GM23248 (cell line): Measurements from ENCODE around the gene STT3A. TPM values are rescaled to one million over a fixed set of nuclear protein-coding genes. Genes with fewer than 3 reads are reported as not detected.

Experiments used
- DNase-seq: peaks from one replicate; pipeline ENCODE4 v3.0.0-alpha.2; 2015
- H2AFZ ChIP-seq: fragments of 200-600 bp; sonication (generic); 2 replicates; pipeline ENCODE4 v1.6.1; 2016; ENCODE audit warnings: antibody characterized with exemption
- H3F3A ChIP-seq: fragments of 200-600 bp; sonication (generic); 2 replicates; pipeline ENCODE4 v1.6.1; 2016; ENCODE audit warnings: mild to moderate bottlenecking, antibody characterized with exemption, mixed run types; ENCODE audit not compliant: insufficient read depth
- H3K27ac ChIP-seq: fragments of 200-600 bp; sonication (generic); 2 replicates; pipeline ENCODE4 v1.5.1; 2016; ENCODE audit warnings: mild to moderate bottlenecking
- H3K27me3 ChIP-seq: fragments of 200-600 bp; sonication (generic); replicated peaks from 2 replicates; pipeline ENCODE4 v1.6.1; 2016; ENCODE audit warnings: mild to moderate bottlenecking; ENCODE audit not compliant: insufficient read depth
- H3K36me3 ChIP-seq: fragments of 200-600 bp; sonication (generic); 2 replicates; pipeline ENCODE4 v1.6.1; 2016; ENCODE audit warnings: low read depth, mild to moderate bottlenecking
- H3K4me1 ChIP-seq: fragments of 200-600 bp; sonication (generic); 2 replicates; pipeline ENCODE4 v1.6.1; 2016; ENCODE audit warnings: mild to moderate bottlenecking; ENCODE audit not compliant: insufficient read depth
- H3K4me2 ChIP-seq: fragments of 200-600 bp; sonication (generic); one replicate; pipeline ENCODE4 v1.6.1; 2016; ENCODE audit warnings: mild to moderate bottlenecking; ENCODE audit not compliant: unreplicated experiment
- H3K4me3 ChIP-seq: fragments of 200-600 bp; sonication (generic); 2 replicates; pipeline ENCODE4 v1.5.1; 2016; ENCODE audit warnings: mild to moderate bottlenecking
- H3K79me2 ChIP-seq: fragments of 200-600 bp; sonication (generic); 2 replicates; pipeline ENCODE4 v1.6.1; 2016; ENCODE audit warnings: mild to moderate bottlenecking; ENCODE audit not compliant: insufficient read depth
- H3K9ac ChIP-seq: fragments of 200-600 bp; sonication (generic); 2 replicates; pipeline ENCODE4 v1.6.1; 2016; ENCODE audit warnings: mild to moderate bottlenecking
- H3K9me2 ChIP-seq: fragments of 200-600 bp; sonication (generic); 2 replicates; pipeline ENCODE4 v1.6.1; 2016; ENCODE audit warnings: mixed run types, mild to moderate bottlenecking, moderate library complexity; ENCODE audit not compliant: insufficient read depth
- H3K9me3 ChIP-seq: fragments of 200-600 bp; sonication (generic); one replicate; pipeline ENCODE4 v1.6.1; 2017; ENCODE audit warnings: low read depth
- H4K20me1 ChIP-seq: fragments of 200-600 bp; sonication (generic); 2 replicates; pipeline ENCODE4 v1.6.0; 2016; ENCODE audit not compliant: insufficient read depth
- EZH2 ChIP-seq: fragments of 200-600 bp; sonication (generic); IDR thresholded peaks from 2 replicates; pipeline ENCODE4 v1.6.1; 2018; ENCODE audit warnings: antibody characterized with exemption, mild to moderate bottlenecking; ENCODE audit not compliant: insufficient read depth, poor library complexity, severe bottlenecking
- EZH2phosphoT487 ChIP-seq: fragments of 200-600 bp; sonication (generic); IDR thresholded peaks from 2 replicates; pipeline ENCODE4 v1.6.1; 2018; ENCODE audit warnings: antibody characterized with exemption, moderate library complexity, mild to moderate bottlenecking, low read depth; ENCODE audit not compliant: insufficient read depth
- WGBS, 2 experiments: methylation state at CpG; one replicate each; pipeline ENCODE4 v1.1.6; 2015 to 2017; ENCODE audit warnings: low lambda C conversion rate in 2 of 2, low coverage in 1 of 2; ENCODE audit errors: missing lambda C conversion rate in 2 of 2; 5-methylcytosine and 5-hydroxymethylcytosine counted together
- in situ Hi-C: fragments of 300-500 bp; cut with MboI; formaldehyde crosslinking; loops from 2 replicates; pipeline ENCODE4 v1.15.0; 2020
- polyA plus RNA-seq: library from polyadenylated mRNA; unstranded; fragments of >200 nt; fragmentation: Nextera tagmentation; extraction: Ambion mirVana; gene quantifications from 2 replicates; pipeline ENCODE4 v1.2.1, GENCODE V29; 2016
- total RNA-seq: library from RNA; depleted of rRNA; stranded (reverse); fragments of >200 nt; shearing (Covaris generic); gene quantifications from 2 replicates; pipeline ENCODE4 v1.2.3, GENCODE V29; 2014

The STT3A gene
- total and polyA plus RNA-seq, 2 experiments from 2014 or later, result 245 to 289 TPM

DNA sequence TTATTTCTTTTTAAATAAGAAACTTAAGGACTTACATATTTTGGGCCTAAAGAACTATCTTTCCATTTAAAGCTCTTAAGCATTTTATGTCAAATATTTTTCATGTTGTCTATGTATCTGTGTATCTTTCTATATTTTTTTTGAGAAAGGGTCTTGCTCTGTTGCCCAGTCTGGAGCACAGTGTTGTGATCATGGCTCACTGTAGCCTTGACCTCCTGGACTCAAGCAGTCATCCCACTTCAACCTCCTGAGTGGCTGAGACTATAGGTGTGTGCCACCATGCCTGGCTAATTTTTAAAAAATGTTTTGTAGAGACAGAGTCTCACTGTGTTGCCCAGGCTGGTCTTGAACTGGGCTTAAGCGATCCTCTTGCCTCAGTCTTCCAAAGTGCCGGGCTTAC, 8.0 kb downstream of the STT3A start:
- WGBS, 2 experiments, result 78 to 85% methylated on average over 2 of the region's 2 CpGs
- Histone ChIP-seq H4K20me1 (no peaks in the 10 kb centered on the region), H3K4me2 (no peak overlapping the region), H3K4me1 (peaks cover 11% of the 10 kb centered on the region; the same call in 1 of the 2 replicates), H3K4me3 (no peak overlapping the region), H3F3A (0 out of 2 replicates have a peak, but pooled peaks cover 8% of the 10 kb centered on the region), H3K36me3 (peaks cover 79% of the 10 kb centered on the region), H2AFZ (no peak overlapping the region), H3K9me3 (no peaks in the 10 kb centered on the region), H3K9ac (no peak overlapping the region), H3K79me2 (peaks cover 85% of the 10 kb centered on the region), H3K27me3 (no peaks in the 10 kb centered on the region), H3K27ac (no peak overlapping the region), H3K9me2 (no peaks in the 10 kb centered on the region)
- in situ Hi-C loops, result no loop called here
- DNase-seq, result no peak
- no peak for TF ChIP-seq EZH2phosphoT487
- TF ChIP-seq EZH2, result no peak

DNA sequence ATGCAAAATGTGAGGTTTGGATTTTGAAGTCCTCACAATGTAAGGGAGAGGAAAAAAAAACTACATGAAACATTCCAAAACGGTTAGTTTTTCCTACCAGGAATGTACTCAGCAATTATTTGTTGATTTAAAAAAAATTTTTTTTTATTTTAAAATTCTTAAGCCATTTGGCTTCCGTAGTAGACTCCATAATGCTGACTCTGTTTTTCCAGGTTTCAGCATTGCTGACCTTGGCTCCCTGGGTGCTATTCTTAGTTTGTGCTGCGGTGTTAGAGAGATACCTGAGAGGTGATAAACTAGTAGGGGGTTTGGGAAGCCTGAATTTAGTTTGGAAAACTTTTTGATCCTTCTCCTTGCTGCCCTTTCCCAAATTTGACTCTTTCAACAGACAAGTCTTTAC, 10.6 kb downstream of the STT3A start:
- Histone ChIP-seq H4K20me1 (no peaks in the 10 kb centered on the region), H3K27ac (0 out of 2 replicates have a peak overlapping the region, but pooled peaks have one; percentile 5), H3K27me3 (no peaks in the 10 kb centered on the region), H3K9me3 (no peaks in the 10 kb centered on the region), H3K9ac (no peak overlapping the region), H2AFZ (no peak overlapping the region), H3F3A (0 out of 2 replicates have a peak, but pooled peaks cover 3% of the 10 kb centered on the region), H3K79me2 (peaks cover 69% of the 10 kb centered on the region), H3K4me1 (peaks cover 11% of the 10 kb centered on the region; the same call in 1 of the 2 replicates), H3K4me2 (no peak overlapping the region), H3K36me3 (peaks cover 87% of the 10 kb centered on the region), H3K9me2 (no peaks in the 10 kb centered on the region), H3K4me3 (no peak overlapping the region)
- TF ChIP-seq EZH2 (no peak), EZH2phosphoT487 (no peak)
- DNase-seq, result peak; percentile 40
- in situ Hi-C loops, result no loop called here
- 75 to 76% methylated on average over 3 of the region's 3 CpGs for WGBS, 2 experiments

DNA sequence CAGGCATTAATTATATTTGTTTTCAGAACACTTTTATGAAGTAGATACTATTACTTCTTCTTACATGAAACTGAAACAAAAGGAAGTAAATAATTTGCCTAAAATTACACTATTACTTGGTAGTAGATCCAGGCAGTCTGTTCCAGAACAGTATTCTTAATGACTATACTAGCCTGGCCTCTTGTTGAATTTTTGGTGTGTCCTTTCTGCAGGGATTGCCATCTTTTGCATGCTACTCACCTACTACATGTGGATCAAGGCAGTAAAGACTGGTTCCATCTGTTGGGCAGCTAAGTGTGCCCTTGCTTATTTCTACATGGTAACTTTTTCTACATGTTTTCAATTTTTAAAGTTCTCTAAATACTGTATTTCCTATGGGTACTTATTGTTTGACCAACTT, 12.8 kb downstream of the STT3A start:
- no peaks in the 10 kb centered on the region for H3K9me2 ChIP-seq
- no peaks in the 10 kb centered on the region for H4K20me1 ChIP-seq
- TF ChIP-seq EZH2, result no peak
- TF ChIP-seq EZH2phosphoT487, result no peak
- no peaks in the 10 kb centered on the region for H3K27me3 ChIP-seq
- no peak overlapping the region for H2AFZ ChIP-seq
- in situ Hi-C loops, result no loop called here
- peaks cover 11% of the 10 kb centered on the region; the same call in 1 of the 2 replicates for H3K4me1 ChIP-seq
- H3K36me3 ChIP-seq, result peaks cover 91% of the 10 kb centered on the region
- no peaks in the 10 kb centered on the region for H3F3A ChIP-seq
- no peaks in the 10 kb centered on the region for H3K9me3 ChIP-seq
- DNase-seq, result no peak
- peaks cover 57% of the 10 kb centered on the region for H3K79me2 ChIP-seq
- H3K9ac ChIP-seq, result no peak overlapping the region
- no peak overlapping the region for H3K27ac ChIP-seq
- H3K4me3 ChIP-seq, result no peak overlapping the region
- no peak overlapping the region for H3K4me2 ChIP-seq

DNA sequence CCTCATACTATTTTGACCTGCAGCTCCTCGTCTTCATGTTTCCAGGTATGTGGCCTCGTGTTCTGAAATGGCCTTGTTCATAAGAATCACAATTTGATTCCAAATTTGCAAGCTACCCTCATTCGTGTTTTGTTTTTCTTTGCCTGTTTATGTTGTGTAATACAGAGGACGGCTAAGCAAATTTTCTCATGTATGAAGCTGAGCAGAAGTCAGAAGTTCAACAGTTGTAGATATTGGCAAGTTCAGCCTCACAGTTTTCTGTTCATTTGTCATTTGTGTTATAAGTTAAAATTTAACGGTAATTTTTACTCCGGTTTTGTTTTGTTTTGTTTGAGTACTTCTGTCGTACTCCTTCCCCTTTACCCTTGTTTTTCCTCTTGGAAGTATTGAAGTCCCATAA, 16.9 kb downstream of the STT3A start:
- Histone ChIP-seq H3F3A (no peaks in the 10 kb centered on the region), H3K27ac (no peak overlapping the region), H3K9me2 (no peaks in the 10 kb centered on the region), H3K36me3 (peaks cover 90% of the 10 kb centered on the region), H3K9me3 (no peaks in the 10 kb centered on the region), H4K20me1 (no peaks in the 10 kb centered on the region), H3K27me3 (no peaks in the 10 kb centered on the region), H3K79me2 (peaks cover 26% of the 10 kb centered on the region), H3K4me1 (no peaks in the 10 kb centered on the region), H2AFZ (no peak overlapping the region), H3K4me2 (no peak overlapping the region), H3K4me3 (no peak overlapping the region), H3K9ac (no peak overlapping the region)
- TF ChIP-seq EZH2phosphoT487, result no peak
- 73 to 74% methylated on average over 7 of the region's 7 CpGs for WGBS, 2 experiments
- no peak for DNase-seq
- in situ Hi-C loops, result no loop called here

DNA sequence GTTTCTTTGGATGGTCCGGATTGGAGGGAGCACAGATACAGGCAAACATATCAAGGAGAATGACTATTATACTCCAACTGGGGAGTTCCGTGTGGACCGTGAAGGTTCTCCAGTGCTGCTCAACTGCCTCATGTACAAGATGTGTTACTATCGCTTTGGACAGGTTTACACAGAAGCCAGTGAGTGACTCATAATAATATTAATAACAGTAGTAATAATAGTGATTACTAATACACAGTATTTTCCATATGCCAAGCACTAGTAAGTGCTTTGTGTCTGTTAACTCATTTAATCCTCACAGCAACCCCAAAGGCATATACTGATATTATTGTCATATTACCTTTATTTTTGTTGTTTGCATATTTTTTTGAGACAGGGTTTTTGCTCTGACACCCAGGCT, 25.7 kb downstream of the STT3A start:
- DNase-seq, result no peak
- 81 to 92% methylated on average over 4 of the region's 4 CpGs for WGBS, 2 experiments
- H3K9me3 ChIP-seq, result no peaks in the 10 kb centered on the region
- no peak overlapping the region for H3K9ac ChIP-seq
- H3K27ac ChIP-seq, result no peak overlapping the region
- H3K4me1 ChIP-seq, result peaks cover 10% of the 10 kb centered on the region
- in situ Hi-C loops, result no loop called here
- H3K4me3 ChIP-seq, result no peak overlapping the region
- no peaks in the 10 kb centered on the region for H4K20me1 ChIP-seq
- no peaks in the 10 kb centered on the region for H3K9me2 ChIP-seq
- peaks cover 33% of the 10 kb centered on the region for H3F3A ChIP-seq
- TF ChIP-seq EZH2phosphoT487 (no peak), EZH2 (no peak)
- peaks cover 70% of the 10 kb centered on the region for H3K36me3 ChIP-seq
- no peak overlapping the region for H3K4me2 ChIP-seq
- H3K79me2 ChIP-seq, result no peaks in the 10 kb centered on the region; the same call in 1 of the 2 replicates
- H3K27me3 ChIP-seq, result no peaks in the 10 kb centered on the region
- H2AFZ ChIP-seq, result no peak overlapping the region
